Endothelial cell of umbilical vein (primary cell): ENCODE data around the gene MFN1. TPM values are rescaled to one million over a fixed set of nuclear protein-coding genes. Genes with fewer than 3 reads are reported as not detected.

Experiments used
- BruUV-seq: library from RNA; stranded (reverse); fragments of 400-500 nt; replicated peaks from 2 replicates; lab custom pipeline; 2021; lab: Mats Ljungman, UMichigan
- CTCF ChIA-PET: fragments of 300-600, 350-600 bp; sonication (Branson Sonifier 250); formaldehyde crosslinking; loops from one replicate; lab custom pipeline; 2021; ENCODE audit warnings: antibody characterized with exemption, inconsistent platforms; lab: Charles Lee
- POLR2A ChIA-PET: fragments of 300-600, 350-600 bp; sonication (Branson Sonifier 250); formaldehyde crosslinking; loops from one replicate; lab custom pipeline; 2021; ENCODE audit warnings: antibody characterized with exemption, inconsistent platforms; lab: Charles Lee
- DNase-seq: peaks from one replicate; pipeline ENCODE4 v3.0.0-alpha.2; 2011; ENCODE audit warnings: low read depth, low spot score
- FAIRE-seq: peaks from 2 replicates; lab custom pipeline; 2011; peaks lifted over from hg19 to GRCh38; lab: Jason Lieb, UNC
- H2AFZ ChIP-seq: 2 replicates; pipeline ENCODE4 v1.6.0; 2012; ENCODE audit warnings: low read depth, low read length, control low read depth, inconsistent platforms
- H3K27ac ChIP-seq: 2 replicates; pipeline ENCODE4 v1.5.1; 2011; ENCODE audit warnings: low read depth, mild to moderate bottlenecking, control low read depth, low read length, moderate library complexity; ENCODE audit not compliant: insufficient read depth
- H3K27me3 ChIP-seq, 2 experiments: 2 replicates each; pipeline versions ENCODE4 v1.6.0 to v1.6.1; 2011; ENCODE audit warnings: low read length in 2 of 2, mixed read lengths in 1 of 2; ENCODE audit not compliant: control insufficient read depth in 2 of 2, insufficient read depth in 2 of 2
- H3K36me3 ChIP-seq, 2 experiments: 2 replicates in 1 of 2; 3 replicates in 1 of 2; pipeline ENCODE4 v1.5.1; 2011; ENCODE audit warnings: low read length in 2 of 2, mild to moderate bottlenecking in 1 of 2, moderate library complexity in 1 of 2; ENCODE audit not compliant: control insufficient read depth in 2 of 2, insufficient read depth in 2 of 2; ENCODE audit errors: extremely low read depth in 1 of 2
- H3K4me1 ChIP-seq: 3 replicates; pipeline ENCODE4 v1.5.1; 2011; ENCODE audit warnings: mild to moderate bottlenecking, low read length; ENCODE audit not compliant: control insufficient read depth, insufficient read depth; ENCODE audit errors: extremely low read depth
- H3K4me2 ChIP-seq: 2 replicates; pipeline ENCODE4 v1.6.1; 2011; ENCODE audit warnings: low read length, control low read depth, mixed read lengths; ENCODE audit not compliant: insufficient read depth
- H3K4me3 ChIP-seq, 3 experiments: fragments of 200-600 bp in 1 of 3; sonication (generic), shearing (Covaris generic) in 1 of 3; replicated peaks in 1 of 3; 2 replicates each; pipeline ENCODE4 v1.5.1; 2011 to 2016; ENCODE audit warnings: control low read depth in 3 of 3, low read length in 3 of 3, mild to moderate bottlenecking in 2 of 3, inconsistent platforms in 1 of 3, low read depth in 1 of 3, moderate library complexity in 1 of 3; ENCODE audit not compliant: insufficient read depth in 1 of 3
- H3K79me2 ChIP-seq: 2 replicates; pipeline ENCODE4 v1.6.0; 2012; ENCODE audit warnings: low read length, inconsistent platforms; ENCODE audit not compliant: control insufficient read depth, insufficient read depth
- H3K9ac ChIP-seq: replicated peaks from 2 replicates; pipeline ENCODE3; 2011; ENCODE audit warnings: low read length, control low read depth; ENCODE audit not compliant: insufficient read depth; ENCODE audit errors: extremely low read depth
- H3K9me1 ChIP-seq: replicated peaks from 3 replicates; pipeline ENCODE4 v1.6.0; 2011; ENCODE audit warnings: mild to moderate bottlenecking, low read length; ENCODE audit not compliant: control insufficient read depth, insufficient read depth; ENCODE audit errors: extremely low read depth
- H3K9me3 ChIP-seq: replicated peaks from 2 replicates; pipeline ENCODE4 v1.5.1; 2012; ENCODE audit warnings: low read length, inconsistent platforms; ENCODE audit not compliant: control insufficient read depth, insufficient read depth
- H4K20me1 ChIP-seq: replicated peaks from 2 replicates; pipeline ENCODE3; 2011; ENCODE audit warnings: mild to moderate bottlenecking, low read length; ENCODE audit not compliant: control insufficient read depth, insufficient read depth; ENCODE audit errors: extremely low read depth
- JUN ChIP-seq: IDR thresholded peaks from 2 replicates; pipeline ENCODE4 v1.6.1; 2011; ENCODE audit warnings: borderline replicate concordance, low read depth; ENCODE audit not compliant: insufficient read length, insufficient read depth
- MYC ChIP-seq: IDR thresholded peaks from one replicate; pipeline ENCODE4 v1.6.1; 2011; ENCODE audit warnings: mild to moderate bottlenecking, low read depth, low read length
- POLR2A ChIP-seq: IDR thresholded peaks from 2 replicates; pipeline ENCODE4 v1.6.1; 2012; ENCODE audit warnings: low read depth, mild to moderate bottlenecking, control low read depth, low read length
- POLR2AphosphoS5 ChIP-seq: IDR thresholded peaks from 2 replicates; pipeline ENCODE4 v1.6.1; 2012; ENCODE audit warnings: low read depth, mild to moderate bottlenecking, control low read depth, low read length, moderate library complexity; ENCODE audit not compliant: insufficient read depth
- dilution Hi-C: fragments of 300-500 bp; cut with MboI; formaldehyde crosslinking; loops from one replicate; pipeline ENCODE4 v1.15.0; 2019; ENCODE audit warnings: low sequenced_read_pairs; ENCODE audit not compliant: extremely low pct_ligation_motif_present
- intact Hi-C: fragments of 100-400 bp; cut with micrococcal nuclease; formaldehyde crosslinking; loops from one replicate; pipeline ENCODE4 v1.10.0; 2022
- polyA plus RNA-seq, 4 experiments: library from polyadenylated mRNA; depleted of rRNA in 3 of 4; stranded (reverse) in 3 of 4; unstranded in 1 of 4; fragments of >200 nt; gene quantifications; 2 replicates each; pipeline versions ENCODE4 v1.2.1 to v1.2.3, GENCODE V29; 2011 to 2012; ENCODE audit warnings: missing spikeins in 1 of 4
- total RNA-seq: library from RNA; stranded (reverse); gene quantifications from 2 replicates; pipeline ENCODE4 v1.2.3, GENCODE V29; 2021
- TF ChIP-seq, protein P1 (sequence below), 2 donors: IDR thresholded peaks; 1 replicate in 1 of 2; 2 replicates in 1 of 2; pipeline ENCODE4 v1.5.1; 2011; ENCODE audit warnings: low read length in 2 of 2, mild to moderate bottlenecking in 2 of 2, moderate library complexity in 2 of 2, control low read depth in 1 of 2, inconsistent platforms in 1 of 2, low read depth in 1 of 2; ENCODE audit not compliant: insufficient read depth in 1 of 2; ENCODE audit errors: extremely low read depth in 1 of 2

Gene MFN1
- total and polyA plus RNA-seq, 2 donors (not counting 3 experiments of a cell fraction or from before 2014, with no cell fraction given): 11.6 to 42.9 TPM

DNA sequence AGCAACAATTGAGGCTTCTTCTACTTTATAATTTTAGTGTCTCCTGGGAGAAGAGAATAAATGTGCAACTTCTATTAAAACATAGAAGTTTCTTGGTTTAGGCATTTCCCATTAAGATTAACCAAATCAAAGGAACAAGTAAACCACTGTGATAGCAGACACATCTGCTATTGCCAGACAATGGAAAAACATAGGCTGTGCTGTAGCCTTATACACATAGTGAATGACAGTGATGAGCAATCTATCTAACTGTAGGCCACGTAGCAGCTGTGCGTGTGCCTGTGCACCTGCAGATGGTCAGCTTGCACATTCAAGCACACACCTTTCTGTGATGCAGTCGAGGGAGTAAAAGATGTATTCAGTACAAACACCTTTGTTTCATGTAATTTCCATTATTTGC lies 71.1 kb downstream of the MFN1 start:
- FAIRE-seq: no peak

DNA sequence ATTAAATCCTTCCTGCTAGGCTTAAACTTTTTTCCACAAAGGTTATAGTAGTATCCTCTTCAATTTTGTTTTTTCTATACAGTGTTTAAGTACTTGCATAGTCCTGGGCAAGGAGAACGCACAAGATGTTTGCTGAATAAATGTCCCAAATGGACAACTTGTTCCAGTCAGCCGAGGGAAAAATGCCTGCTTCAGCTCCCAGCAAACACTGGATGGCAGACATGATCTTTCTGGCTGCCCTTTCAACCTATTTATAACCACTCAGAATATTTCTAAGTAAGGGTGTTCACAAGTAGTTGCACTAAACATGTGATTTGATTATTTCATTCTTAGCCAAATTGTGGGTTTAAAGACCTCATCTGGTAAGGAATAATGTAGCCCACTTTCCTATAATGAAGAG lies 74.0 kb downstream of the MFN1 start:
- FAIRE-seq (no peak), DNase-seq (peak; percentile 53)
- no peaks in the 10 kb centered on the region for H3K27me3 ChIP-seq
- no peak overlapping the region for H3K27ac ChIP-seq
- no peaks in the 10 kb centered on the region for H3K9me3 ChIP-seq
- no peak overlapping the region for H3K4me2 ChIP-seq
- H3K4me3 ChIP-seq: no peak overlapping the region
- intact Hi-C loops: loop anchor here (1.0 kb wide), 1 partner anchor 137 kb away; no protein-coding TSS in a partner anchor
- H2AFZ ChIP-seq: no peak overlapping the region
- no peaks in the 10 kb centered on the region for H4K20me1 ChIP-seq
- peaks cover 29% of the 10 kb centered on the region for H3K79me2 ChIP-seq
- no TSS peak for BruUV-seq
- peaks cover 11 to 21% of the 10 kb centered on the region in 2 experiments for H3K36me3 ChIP-seq
- dilution Hi-C loops: no loop called here
- CTCF ChIA-PET: interaction anchor here (0.7 to 1.4 kb wide), 11 partner anchors 8 to 142 kb away, joined by 3 to 15 read pairs (median 3); partner anchors contain the start of gene ACTL6A
- POLR2A ChIA-PET: no interaction called here
- no peak overlapping the region for H3K9ac ChIP-seq
- H3K9me1 ChIP-seq: no peaks in the 10 kb centered on the region
- TF ChIP-seq, protein P1, sequence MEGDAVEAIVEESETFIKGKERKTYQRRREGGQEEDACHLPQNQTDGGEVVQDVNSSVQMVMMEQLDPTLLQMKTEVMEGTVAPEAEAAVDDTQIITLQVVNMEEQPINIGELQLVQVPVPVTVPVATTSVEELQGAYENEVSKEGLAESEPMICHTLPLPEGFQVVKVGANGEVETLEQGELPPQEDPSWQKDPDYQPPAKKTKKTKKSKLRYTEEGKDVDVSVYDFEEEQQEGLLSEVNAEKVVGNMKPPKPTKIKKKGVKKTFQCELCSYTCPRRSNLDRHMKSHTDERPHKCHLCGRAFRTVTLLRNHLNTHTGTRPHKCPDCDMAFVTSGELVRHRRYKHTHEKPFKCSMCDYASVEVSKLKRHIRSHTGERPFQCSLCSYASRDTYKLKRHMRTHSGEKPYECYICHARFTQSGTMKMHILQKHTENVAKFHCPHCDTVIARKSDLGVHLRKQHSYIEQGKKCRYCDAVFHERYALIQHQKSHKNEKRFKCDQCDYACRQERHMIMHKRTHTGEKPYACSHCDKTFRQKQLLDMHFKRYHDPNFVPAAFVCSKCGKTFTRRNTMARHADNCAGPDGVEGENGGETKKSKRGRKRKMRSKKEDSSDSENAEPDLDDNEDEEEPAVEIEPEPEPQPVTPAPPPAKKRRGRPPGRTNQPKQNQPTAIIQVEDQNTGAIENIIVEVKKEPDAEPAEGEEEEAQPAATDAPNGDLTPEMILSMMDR (IDR thresholded peaks at IDR 0.05; ENCODE audit: extremely low read depth in 1 of 2, insufficient read depth in 1 of 2, low read depth in 1 of 2, low read length in 2 of 2): peak; percentile 27 to 36
- no peak for TF ChIP-seq POLR2A
- H3K4me1 ChIP-seq: no peaks in the 10 kb centered on the region

More for the DNA sequence above, 71.1 kb downstream of the MFN1 start:
- TF ChIP-seq POLR2AphosphoS5: no peak
- no peak for TF ChIP-seq MYC
- TF ChIP-seq, protein P1 (IDR thresholded peaks at IDR 0.05; ENCODE audit: extremely low read depth in 1 of 2, insufficient read depth in 1 of 2, low read depth in 1 of 2, low read length in 2 of 2): no peak
- TF ChIP-seq JUN: no peak
- Histone ChIP-seq H3K9me3 (no peaks in the 10 kb centered on the region), H4K20me1 (no peaks in the 10 kb centered on the region), H3K36me3 (peaks cover 15 to 19% of the 10 kb centered on the region in 2 experiments), H2AFZ (no peak overlapping the region), H3K79me2 (peaks cover 9% of the 10 kb centered on the region), H3K27me3 (no peaks in the 10 kb centered on the region), H3K4me2 (no peak overlapping the region), H3K4me1 (no peaks in the 10 kb centered on the region), H3K27ac (no peak overlapping the region), H3K9me1 (no peaks in the 10 kb centered on the region), H3K9ac (no peak overlapping the region), H3K4me3 (no peak overlapping the region)
- ChIA-PET POLR2A (no interaction called here), CTCF (no interaction called here)
- dilution Hi-C loops (no loop called here), intact Hi-C loops (no loop called here)
- no peak for DNase-seq
- no TSS peak for BruUV-seq
